Right renal cortex interstitium (tissue), 3 donors: ENCODE data around the gene XPR1. TPM values are rescaled to one million over a fixed set of nuclear protein-coding genes. Genes with fewer than 3 reads are reported as not detected.
A peak's percentile ranks its signal among the peaks of the same experiment; 100 is the strongest.

Source experiments
- DNase-seq, 3 donors: peaks; one replicate each; pipeline ENCODE4 v3.0.0-alpha.2; 2013; ENCODE audit warnings: low read depth in 3 of 3, low spot score in 2 of 3
- polyA plus RNA-seq, 3 donors: library from polyadenylated mRNA; unstranded; fragments of 120-200 nt; gene quantifications; one replicate each; pipeline ENCODE4 v1.2.1, GENCODE V29; 2013; ENCODE audit not compliant: insufficient read length in 3 of 3

The XPR1 gene
- 10 to 100 TPM; 36.6 to 40.1 (median 40.0) TPM for polyA plus RNA-seq

DNA sequence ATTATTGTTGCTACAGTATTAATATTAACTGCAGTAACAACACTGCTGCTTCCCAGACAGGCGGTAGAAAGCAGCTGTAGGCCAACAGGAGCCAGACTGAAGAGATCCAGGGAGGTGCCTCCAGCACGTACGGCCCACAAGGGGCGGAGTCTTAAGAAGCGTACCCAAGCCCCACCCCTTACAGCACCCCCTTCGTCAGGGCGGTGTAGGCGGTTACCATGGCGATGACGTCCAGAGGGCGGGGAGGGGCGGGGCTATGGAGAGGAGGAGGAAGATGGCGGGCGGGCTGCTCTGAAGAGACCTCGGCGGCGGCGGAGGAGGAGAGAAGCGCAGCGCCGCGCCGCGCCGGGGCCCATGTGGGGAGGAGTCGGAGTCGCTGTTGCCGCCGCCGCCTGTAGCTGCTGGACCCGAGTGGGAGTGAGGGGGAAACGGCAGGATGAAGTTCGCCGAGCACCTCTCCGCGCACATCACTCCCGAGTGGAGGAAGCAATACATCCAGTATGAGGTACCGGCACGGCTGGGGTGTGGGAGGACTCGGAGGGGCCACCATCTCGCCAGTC, at the start of gene XPR1:
Gene XPR1 (plus strand): TSS at position 257 of the 560 bp plus-strand sequence. CDS start 180 bp downstream, at position 437.
- peak; percentile 93 to 98 (median 97) for DNase-seq

GRCh38 chr1:180584869-180585268, 47.0 kb upstream of the XPR1 start:
- DNase-seq, result no peak

GRCh38 chr1:180585994-180586359, 45.8 kb upstream of the XPR1 start:
- no peak for DNase-seq

GRCh38 chr1:180586671-180587155, 45.1 kb upstream of the XPR1 start:
- peak in 1 of 3 donors; percentile 38 for DNase-seq

DNA sequence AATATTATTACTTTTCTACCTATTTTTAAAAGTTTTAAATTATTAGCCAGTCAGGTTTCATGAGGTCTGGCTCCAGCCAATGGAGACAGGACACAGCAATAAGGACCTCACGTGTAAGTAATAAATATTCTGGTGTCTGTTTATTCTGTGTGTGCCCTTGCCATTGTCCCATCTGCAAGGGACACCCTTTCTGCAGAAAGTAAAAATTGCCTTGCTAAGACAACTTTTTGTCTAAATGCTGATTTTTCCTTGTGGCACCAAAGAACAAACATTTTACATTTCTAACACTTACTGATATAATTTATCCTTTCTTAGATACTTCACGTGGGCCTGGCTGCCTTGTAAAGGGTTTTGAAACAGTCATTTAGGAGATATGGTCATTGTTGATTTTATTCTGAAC, 43.7 kb upstream of the XPR1 start:
- DNase-seq, result no peak

DNA sequence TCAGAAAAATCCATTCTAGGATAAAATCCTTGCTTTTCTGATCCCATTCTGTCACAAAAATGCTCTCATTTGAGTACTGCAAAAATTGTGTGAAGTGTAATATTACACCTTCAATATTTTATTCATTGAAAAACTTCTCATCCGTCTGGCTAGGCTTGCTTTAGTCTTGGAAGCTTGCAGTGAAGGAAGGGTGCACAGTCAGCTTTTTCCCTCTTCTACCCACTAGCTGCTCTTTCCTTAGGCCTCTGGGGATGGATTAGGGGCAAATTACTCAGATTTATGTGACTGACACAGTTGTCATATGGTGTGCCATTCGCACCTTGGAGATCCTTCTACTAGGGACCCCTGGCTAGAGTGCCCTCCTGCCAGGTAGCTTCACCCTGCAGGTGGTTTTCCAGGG, 40.9 kb upstream of the XPR1 start:
- DNase-seq, result no peak

GRCh38 chr1:180593382-180593781, 38.4 kb upstream of the XPR1 start:
- DNase-seq, result no peak

- no peak for DNase-seq
These were observed 37.1 kb upstream of the XPR1 start for GRCh38 chr1:180594723-180595122.

DNA sequence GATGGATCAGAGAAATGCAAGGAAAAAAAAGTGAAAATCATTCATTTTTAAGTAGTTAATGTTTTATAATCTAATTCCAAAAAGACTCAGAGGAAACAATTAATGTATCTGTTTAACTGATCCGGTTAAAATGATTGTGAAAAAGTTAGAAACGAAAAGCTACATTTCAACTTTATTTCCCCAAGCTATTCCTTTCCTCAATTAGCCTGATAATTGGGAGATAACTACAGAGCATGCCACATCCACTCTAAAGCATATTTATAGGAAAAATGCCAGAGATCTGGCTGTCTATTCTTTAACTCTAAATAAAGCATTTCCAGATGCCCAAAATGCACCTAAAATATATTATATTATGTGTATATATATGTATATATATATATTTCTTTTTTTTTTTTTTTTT, 35.9 kb upstream of the XPR1 start:
- no peak for DNase-seq

- DNase-seq, result no peak
These were observed 34.3 kb upstream of the XPR1 start for GRCh38 chr1:180597520-180597919.

DNA sequence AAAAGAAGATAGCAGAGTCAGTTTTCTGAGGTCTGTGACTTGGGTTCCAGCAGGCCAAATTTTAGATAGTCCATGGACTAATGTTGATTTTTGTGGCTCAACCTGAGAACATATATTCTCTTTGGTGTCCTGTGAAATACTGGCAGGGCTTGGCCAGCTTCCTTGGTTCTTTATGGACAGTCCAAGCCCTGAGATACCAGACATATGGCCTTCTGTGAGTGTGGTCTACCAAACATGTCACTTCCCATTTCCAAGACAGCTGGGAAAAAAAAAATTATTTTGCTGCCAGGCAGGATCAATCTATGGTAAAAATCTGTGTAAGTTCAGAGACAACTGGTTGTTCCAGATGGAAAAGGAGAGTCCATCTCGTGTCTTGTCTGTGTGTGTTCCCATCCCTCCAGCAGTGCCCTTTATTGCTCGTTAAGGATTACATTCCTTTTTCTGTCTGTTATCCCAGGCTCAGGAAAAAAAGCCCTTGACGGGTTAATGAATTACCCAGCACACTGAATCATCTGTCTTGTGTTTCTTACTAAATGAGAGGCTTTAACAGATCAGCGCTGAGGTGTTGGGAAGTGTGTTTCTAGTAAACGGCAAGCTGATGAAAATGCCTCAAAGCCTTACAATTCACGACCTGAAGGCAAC, 33.4 kb upstream of the XPR1 start:
- peak in 1 of 3 donors; percentile 46 for DNase-seq

GRCh38 chr1:180600343-180600742, 31.5 kb upstream of the XPR1 start:
- no peak for DNase-seq

DNA sequence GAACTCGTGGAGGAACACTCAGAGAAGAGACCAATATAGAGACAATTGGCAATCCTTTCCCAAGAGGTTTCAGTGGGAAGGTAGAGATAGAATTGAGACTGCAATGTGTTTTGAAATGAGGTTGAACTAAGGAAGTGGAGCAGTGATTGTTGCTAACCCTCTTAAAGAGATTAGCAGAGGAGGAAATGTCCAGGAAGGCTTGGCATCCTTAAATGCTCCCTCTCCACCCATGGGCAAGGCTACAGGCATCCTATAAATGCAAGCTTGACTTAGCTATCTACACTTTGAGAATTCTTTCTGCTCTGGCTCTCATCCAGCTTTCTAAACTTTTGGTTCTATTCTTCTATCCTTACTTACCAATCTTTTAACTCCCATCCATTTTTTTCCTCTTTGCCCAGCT, 30.3 kb upstream of the XPR1 start:
- DNase-seq, result no peak

GRCh38 chr1:180603223-180603849, 28.5 kb upstream of the XPR1 start:
- DNase-seq, result no peak

GRCh38 chr1:180603850-180604226, 28.0 kb upstream of the XPR1 start:
- no peak for DNase-seq

GRCh38 chr1:180606155-180606554, 25.7 kb upstream of the XPR1 start:
- DNase-seq, result no peak

GRCh38 chr1:180609643-180610555, 21.9 kb upstream of the XPR1 start:
- no peak for DNase-seq

GRCh38 chr1:180610556-180611015, 21.2 kb upstream of the XPR1 start:
- no peak for DNase-seq

DNA sequence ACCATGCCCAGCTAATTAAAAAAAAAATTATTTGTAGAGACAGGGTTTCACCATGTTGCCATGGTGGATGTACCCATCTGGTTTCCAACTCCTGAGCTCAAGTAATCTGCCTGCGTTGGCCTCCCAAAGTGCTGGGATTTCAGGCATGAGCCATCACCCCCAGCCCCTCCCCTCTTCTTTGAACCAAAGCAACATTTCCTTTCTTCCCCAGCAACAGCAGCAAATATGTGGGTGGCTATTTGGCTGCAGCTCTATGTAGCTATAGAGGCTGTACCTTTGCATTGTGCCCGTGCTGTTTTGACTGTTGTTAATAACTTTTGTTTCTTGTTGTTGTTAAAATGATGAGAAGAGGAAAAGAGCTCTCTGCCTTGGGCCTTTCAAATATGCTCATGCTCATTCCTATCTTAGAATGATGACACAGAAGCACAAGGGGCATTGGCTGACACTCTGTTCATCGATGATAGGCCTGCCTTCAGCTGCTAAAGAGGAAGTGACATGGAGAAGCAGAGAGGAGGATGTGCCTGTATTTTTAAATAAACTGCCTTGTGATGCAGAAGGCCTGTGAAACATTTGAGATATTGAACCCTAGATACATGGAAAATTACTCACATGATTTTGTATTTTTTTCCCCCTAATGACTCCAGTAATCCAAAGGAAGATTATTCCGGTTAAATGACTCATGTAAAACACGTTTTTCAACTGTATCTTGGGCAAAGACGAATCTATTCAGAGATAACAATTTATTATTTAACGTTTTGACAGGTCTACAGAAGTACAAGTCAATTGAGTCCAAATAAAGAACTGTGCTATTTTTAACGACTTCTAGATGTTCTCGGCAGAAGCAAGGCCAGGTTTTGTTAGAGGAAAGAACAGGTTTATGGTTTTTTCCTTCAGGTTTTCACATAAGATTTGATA, 20.5 kb upstream of the XPR1 start:
- DNase-seq, result no peak

DNA sequence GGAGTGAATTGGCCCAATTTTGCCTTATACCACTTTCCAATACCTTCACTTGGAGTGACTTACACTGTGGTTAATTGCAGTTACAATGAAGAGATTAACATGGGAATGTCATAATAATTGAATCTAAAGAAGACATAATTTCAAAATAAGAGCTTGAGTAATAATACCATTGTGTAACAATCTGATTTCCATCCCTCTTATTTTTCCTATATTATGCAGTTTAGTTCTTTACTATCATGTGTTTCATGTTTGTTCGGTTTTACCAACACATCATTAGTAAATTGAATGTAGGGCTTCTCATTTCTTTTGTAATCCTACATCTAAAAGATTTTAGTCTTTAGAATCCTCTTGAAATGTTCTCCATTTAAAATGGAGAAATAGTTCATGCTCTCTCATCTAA, 19.2 kb upstream of the XPR1 start:
- DNase-seq, result no peak
